Fibroblast of peridontal ligament (primary cell): Measurements from ENCODE around the gene ARL11.
"Not testable (repeated sequence)": the region's sequence is repeated elsewhere in the genome, so short reads cannot be mapped to it uniquely, and the experiment has no call there.

Experiments
- DNase-seq: peaks from one replicate; pipeline ENCODE4 v3.0.0-alpha.2; 2010; ENCODE audit errors: extremely low read depth

Gene ARL11

DNA sequence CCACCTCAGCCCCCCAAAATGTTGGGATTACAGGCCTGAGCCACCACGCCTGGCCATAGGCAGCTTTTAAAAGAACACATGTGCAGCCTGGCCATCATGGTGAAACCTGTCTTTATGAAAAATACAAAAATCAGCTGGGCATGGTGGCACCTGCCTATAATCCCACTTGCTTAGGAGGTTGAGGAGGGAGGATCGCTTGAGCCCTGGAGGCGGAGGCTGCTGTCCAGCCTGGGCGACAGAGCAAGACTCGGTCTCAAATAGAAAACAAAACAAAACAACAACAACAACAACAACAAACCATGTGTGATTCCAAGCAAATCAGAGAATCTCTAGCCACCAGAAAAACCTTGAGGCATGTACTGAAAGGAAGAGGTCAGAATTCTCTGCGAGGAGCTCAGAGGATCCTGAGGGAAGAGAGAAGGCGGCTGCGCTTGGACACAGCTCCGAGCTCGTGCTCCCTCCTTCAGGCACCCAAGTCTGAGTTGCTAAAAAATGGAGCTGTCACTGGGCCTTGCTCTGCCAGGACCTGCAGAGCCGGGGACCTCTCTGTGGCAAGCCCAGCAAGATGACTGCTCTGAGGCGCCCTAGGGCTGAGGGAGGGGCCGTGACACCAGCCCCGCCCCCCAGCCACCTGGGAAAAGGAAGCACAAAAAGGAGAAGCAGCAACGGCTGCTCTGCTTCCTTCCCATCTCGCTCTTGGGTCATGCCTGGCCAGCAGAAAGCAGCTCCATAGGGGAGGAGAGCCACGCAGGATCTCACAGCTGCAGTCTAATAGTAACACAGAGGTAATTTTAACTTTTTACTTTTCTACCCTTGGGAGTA is at the start of gene ARL11:
ARL11 (plus strand) TSS at position 677 of the 822 bp plus-strand sequence. CDS start 1,941 bp downstream, outside the sequence.
- DNase-seq: no peak

DNA sequence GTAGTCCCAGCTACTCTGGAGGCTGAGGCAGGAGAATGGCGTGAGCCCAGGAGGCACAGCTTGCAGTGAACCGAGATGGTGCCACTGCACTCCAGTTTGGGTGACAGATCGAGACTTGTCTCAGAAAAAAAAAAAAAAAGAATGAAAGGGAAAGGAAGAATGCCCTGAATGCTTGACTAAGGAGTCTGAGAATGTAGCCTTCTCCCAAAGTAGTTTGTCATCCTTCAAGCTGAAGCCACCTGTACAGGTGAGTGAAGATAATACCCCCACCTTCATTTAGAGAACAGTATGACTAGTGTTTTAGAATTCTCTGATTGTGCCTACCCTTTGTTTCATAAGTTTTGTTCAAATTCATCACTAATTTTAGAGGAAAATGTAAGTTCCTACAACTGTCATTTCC is 48.8 kb upstream of the ARL11 start:
- no peak for DNase-seq

DNA sequence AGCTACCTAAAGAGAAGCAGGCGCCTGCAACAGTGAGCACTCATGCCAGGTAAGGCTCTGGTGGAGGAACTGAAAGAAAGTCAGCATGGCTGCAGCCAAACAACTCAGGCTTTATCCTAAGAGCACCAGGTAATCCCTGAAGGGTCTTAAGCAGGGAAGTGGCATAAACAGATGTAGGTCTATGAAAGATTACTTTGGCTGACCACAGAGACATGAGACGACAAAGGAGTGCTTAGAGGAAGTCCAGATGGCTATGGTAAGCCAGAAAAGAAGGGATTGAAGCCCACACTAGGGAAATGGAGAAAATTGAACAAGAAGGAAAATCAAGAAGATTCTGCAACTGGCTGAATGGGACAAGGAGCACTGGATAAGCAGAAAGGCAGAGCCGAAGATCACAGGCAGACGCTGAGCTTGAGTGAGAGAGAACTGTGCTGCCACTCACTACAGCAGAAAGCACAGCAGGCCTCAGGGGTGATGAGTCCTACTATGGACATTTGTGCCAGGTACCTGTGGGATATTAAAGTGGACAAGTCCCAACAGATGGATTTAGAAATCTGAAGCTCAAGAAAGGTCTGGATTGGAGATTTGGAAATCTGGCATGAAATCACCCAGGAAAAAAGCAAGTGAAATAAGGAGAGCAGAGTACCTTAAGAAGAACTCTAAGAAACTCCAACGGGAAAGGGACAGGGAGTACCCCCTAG is 47.2 kb upstream of the ARL11 start:
- no peak for DNase-seq

DNA sequence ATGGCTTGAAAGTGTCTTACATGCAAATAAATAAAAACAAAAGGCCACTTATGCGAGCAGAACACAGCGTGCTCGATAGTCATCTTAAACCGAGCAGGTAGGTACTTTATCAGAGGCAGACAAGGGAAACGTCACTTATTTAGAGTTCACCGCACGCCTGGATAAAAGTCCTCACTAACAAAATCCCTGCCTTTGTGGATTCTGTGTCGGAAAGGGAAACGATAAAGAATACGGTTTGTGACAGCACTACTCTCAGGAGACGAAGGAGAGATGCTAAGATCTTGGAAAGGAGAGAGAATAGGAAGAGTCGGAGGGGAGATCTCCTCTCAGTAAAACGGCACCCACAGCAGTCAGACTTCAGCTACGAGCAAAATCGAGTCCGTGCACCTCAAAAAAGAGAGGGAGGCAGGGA is 43.5 kb upstream of the ARL11 start:
- DNase-seq: peak; percentile 14

DNA sequence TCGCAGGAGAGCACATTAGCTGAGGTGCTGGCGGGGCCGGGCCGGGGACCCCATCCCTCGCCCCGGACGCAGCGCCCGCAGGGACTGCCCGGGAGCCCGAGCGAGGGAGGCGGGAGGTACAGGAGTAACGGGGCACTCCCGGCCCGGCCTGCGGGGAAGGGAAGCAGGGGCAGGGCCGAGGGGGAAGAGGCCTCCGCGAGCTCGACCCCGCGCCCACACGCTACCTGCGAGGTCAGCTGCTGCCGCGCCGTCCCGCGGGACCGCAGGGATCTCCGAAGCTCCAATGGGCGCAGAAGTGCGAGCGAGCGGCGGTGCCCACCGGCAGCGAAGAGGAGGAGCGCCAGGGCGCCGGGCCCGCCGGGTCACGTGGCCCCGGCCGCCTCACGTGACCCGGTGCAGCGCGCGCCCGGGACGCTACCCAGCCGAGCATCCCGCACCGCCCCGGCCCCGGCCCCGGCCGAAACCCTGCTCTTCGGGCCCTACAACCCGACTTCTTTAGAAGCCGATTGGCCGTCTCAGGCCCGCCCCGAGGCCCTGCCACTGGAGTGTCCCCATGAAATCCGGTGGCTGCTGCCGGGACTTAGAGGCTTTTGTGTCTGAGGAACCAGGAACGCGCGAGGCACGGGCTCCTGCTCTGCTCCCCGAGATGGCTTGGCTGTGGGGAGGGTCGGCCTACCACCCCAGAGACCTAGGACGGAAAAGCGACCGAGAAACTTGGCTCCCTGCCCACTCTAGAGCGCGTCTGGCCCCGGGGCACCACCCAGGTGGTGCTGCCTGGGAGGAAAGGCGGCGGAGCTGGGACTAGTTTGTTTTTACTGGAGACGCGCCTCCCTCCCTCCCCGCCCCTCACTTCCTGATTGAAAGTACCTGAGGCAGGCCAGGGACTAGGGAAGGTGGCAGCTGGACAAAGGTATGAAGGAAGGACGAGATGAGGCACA is 42.8 kb upstream of the ARL11 start, which contains the start of gene RCBTB1:
RCBTB1 (minus strand) TSS at position 339 of the 938 bp plus-strand sequence. CDS start 18,279 bp downstream, outside the sequence.
- DNase-seq: peak; percentile 34

DNA sequence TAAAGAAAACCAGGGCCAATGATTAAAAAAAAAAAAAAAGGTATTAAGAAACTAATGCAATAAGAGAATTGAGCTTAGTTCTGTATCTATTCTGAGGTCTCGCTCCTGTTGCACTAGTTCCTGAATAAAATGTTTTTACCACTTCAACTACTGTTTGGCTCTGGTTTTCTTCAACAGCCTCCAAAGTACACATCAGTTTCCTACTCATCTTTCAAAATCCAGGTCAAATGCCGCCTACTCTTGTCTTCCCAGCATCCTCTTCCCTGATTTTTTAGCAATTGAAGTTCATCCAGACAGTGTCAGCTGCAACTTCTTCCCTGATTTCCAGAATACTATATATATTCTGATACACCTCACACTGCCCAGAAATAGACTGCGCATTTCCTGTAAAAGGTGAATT is 41.6 kb upstream of the ARL11 start:
- no peak for DNase-seq

DNA sequence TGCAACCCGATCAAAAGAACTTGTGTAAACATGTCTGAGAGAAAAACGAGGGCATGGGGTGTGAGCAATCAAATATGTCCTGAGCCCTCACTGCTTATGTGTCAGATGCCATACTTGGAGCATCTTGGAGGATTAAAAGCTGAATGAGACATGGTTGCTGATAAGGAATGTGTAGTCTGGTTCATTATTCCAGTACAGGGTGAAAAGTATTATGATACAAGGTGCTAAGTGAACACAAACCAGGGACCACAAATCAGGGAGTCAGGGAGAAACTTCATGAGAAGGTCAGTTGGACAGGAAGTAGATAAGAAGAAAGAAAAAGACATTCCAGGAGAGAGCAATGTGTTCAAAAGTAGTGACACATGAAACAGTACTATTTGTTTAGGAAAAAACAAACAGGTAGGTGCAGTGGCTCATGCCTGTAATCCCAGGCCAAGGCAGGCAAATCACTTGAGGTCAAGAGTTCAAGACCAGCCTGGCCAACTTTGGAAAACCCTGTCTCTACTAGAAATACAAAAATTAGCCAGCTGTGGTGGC is 40.9 kb upstream of the ARL11 start:
- DNase-seq: peak; percentile 46

DNA sequence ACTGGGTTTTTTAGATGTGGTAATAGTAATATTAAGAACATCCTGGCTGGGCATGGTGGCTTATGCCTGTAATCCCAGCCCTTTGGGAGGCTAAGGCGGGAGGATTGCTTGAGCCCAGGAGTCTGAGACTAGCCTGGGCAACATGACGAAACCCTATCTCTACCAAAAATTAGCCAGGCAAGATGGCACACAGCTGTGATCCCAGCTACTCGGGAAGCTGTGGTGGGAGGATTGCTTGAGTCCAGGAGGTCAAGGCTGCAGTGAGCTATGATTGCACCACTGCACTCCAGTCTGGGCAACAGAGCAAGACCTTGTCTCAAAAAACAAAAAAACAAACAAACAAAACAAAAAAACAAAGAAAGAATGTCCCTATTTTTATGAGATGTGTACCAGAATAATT is 37.6 kb upstream of the ARL11 start:
- not testable (repeated sequence) for DNase-seq

DNA sequence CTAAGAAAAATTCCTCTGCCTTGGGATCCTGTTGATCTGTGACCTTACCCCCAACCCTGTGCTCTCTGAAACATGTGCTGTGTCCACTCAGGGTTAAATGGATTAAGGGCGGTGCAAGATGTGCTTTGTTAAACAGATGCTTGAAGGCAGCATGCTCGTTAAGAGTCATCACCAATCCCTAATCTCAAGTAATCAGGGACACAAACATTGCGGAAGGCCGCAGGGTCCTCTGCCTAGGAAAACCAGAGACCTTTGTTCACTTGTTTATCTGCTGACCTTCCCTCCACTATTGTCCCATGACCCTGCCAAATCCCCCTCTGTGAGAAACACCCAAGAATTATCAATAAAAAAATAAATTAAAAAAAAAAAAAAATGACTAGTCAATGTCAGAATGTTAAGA is 34.4 kb upstream of the ARL11 start:
- DNase-seq: not testable (repeated sequence)

DNA sequence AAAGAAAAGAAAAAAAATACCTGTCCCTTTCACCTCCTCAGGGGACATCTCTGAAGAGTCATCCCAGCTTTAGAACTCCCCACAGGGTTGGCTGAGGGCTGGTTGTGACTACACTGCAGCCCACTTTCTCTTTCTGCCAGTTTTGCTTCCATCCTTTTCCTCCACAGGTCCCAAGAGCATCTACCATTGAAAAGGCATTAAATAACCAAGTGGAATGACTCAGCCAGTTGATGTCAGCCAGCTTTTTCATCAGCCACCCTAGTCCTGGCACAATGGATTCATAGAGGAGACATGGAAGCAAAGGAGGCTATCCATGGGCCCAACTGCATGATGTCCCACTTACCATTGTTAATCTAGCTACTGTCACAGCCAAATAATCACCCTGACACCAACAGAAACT is 33.7 kb upstream of the ARL11 start:
- peak; percentile 42 for DNase-seq

DNA sequence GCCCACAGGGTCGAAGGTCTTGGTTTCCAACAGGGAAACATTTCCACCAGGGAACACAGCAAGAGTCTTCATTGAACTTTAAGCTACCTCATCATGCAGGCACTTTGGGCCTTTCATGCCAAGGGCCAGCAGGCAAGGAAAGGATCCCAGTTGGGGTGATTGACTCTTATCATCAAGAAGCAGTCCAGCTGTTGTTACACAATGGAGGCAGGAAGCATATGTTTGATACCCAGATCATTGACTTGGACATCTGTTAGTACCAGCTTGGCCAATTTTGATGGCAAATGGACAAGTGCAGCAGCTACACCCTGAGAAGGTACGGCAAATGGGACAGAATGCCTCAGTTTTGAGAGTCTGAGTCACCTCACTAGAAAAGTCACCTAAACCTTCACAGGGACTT is 32.1 kb upstream of the ARL11 start:
- no peak for DNase-seq

DNA sequence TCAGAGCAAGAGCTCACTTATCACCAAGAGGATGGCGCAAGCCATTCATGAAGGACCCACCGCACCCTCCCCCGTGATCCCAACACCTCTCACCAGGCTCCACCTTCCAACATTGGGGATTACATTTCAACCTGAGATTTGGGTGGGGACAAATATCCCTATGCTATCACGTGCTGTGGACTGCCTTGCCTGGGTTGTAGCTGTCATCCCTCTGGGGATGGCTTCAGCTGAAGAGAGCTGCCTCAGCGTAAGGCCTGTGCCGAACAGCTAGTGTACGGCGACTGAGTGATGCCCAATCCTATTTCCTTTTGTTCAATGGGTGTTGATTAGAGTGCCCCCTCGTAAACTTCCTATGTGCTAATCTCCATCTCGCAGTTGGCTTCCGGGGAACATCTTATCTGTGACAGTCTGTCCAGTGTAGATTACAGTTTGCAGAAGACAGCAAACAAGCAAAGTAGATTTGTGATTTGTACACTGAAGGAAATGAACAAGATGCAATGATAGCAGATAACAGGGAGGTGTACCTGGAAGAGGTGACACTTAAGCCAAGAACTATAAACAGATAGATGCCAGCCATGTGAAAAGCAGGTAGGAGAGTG is 31.2 kb upstream of the ARL11 start:
- no peak for DNase-seq

DNA sequence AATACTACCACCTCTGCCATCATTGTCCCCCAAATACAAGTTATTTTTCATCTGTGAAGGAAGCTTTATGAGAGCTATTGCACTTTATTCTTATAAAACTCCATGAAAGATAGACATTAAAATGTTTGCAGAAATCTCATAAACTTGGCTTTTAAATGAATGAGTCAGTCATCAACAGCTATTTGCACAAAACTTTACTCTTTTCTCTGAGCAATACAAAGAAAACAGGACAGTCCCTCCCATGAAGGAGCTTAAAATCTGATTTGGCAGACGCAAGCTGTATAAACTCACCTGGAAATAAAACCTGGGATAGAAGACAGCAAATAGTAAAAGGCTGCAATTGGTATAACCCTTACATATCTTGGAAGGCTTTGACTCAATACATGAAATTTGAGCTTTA is 26.3 kb upstream of the ARL11 start:
- DNase-seq: no peak

DNA sequence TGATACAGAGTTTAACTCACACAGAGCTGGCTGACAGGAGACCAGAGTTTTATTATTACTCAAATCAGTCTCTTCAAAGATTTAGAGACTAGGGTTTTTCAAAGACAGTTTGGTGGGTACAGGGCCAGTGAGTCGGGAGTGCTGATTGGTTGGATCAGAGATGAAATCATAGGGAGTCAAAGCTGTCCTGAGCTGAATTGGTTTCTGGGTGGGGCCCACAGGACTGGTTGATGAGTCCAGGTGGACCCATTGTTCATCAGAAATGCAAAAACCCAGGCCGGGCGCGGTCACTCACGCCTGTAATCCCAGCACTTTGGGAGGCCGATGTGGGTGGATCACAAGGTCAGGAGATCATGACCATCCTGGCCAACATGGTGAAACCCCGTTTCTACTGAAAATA is 25.7 kb upstream of the ARL11 start:
- DNase-seq: not testable (repeated sequence)

DNA sequence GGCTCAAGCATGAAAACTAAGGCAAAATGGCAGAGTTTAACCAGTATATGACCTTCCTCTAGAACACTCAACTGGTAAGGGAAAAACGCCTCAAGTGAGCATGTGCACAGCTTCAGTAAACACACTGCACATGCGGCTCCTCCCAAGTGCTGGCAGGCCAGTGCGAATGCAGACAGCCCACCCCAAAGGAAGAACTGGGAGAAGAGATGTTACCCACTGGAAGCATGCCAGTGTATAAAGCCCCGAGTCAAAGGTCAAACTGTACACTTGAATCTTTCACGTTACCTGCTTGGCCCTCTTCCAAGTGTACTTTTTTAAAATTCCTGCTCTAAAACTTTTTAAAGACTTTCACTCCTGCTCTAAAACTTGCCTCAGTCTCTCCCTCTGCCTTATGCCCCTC is 23.7 kb upstream of the ARL11 start:
- DNase-seq: no peak

DNA sequence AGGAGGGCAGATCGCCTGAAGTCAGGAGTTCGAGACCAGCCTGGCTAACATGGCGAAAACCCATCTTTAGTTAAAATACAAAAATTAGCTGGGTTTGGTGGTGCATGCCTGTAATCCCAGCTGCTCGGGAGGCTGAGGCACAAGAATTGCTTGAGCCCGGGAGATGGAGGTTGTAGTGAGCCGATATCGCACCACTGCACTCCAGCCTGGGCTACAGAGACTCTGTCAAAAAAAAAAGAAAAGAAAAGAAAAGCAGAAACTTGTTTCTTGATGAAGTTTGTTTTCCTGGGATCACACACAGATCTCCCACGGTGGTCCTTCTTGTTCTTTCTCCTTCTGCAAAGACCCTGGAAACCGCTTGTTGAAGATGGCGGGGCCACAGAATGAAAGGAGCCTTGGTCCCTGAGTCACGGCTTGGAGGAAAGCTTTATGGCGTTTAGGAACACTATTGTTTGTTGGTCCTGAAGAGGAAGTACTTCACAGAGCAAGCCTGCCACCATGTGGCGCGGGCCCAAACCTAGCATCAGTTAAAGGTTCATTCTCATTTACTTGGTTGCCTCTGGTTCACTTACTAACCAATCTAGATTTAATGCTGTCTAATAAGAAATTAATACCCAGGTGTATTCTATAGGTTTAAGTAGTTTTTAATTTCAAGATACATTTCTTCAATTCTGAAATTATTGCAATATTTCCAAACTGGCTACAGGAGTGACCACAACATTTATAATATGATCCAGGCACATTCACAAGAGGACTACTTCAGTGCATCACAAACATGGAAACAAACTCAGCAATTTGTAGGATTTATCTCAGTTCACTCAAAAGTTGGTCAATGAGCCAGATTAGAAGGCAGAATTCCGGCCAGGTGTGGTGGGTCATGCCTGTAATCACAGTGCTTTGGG is 21.3 kb upstream of the ARL11 start:
- peak; percentile 89 for DNase-seq

DNA sequence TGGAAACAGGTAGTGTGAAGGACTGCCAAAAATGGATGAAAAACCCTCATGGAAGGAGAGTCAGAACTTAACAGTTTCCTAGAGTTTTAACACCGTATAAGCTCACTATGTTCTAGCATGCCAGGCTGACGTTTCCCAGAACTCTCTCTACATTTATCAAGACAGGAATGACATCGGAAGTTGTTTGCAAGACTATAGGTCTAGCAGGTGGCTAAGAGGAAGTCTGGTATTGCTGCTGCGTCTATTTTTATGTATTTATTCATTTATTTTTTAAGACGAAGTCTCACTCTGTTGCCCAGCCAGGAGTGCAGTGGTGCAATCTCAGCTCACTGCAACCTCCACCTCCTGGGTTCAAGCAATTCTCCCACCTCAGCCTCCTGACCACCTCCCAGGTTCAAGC is 20.5 kb upstream of the ARL11 start:
- DNase-seq: no peak

DNA sequence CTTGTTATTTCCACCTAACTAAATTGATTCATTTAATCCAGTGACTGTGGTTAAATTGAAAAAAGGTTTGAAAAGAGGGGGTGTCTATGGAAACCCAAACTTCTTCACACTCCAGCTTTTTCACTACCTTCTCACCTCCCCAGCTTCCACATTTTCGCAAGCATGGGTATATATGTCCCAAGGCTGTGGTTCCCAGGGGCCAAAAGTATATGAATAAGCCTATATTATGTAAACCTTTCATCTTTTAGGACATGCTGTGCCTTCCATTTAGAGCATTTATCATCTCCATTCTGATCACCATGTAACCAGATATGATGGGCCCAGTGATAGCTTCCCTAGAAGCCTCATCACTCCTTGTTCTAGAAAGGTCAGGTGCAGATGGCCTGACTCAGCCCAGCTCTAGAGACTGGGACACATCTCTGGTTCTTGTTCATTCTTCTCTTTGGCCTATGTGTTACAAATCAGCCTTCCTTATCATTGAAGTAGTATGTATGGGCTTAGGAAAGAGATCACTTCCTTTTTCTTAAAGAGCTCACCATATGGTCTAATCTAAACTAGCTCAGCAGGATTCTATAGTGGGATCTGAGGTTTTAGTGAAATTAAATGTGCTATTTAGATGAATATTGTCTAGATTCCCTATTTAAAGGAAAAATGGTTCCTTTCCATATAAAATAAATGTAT is 19.5 kb upstream of the ARL11 start:
- DNase-seq: no peak

DNA sequence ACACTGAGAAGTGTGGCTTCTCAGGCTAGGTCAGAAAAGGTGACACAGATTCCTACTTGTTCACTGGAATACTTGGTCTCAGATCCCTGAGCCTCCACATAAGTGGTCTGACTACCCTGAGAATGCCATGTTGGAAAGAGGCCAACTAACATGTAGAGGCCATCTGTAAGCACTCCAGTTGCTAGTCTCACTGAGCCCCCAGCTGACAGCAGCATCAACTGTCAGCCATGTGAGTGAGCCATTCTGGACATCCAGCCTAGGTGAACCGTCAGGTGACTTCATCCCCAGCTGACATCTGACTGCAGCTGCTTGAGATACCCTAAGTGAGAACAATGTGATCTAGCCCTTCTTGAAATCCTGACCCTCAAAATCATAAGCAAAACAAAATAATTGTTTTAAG is 18.1 kb upstream of the ARL11 start:
- DNase-seq: no peak

DNA sequence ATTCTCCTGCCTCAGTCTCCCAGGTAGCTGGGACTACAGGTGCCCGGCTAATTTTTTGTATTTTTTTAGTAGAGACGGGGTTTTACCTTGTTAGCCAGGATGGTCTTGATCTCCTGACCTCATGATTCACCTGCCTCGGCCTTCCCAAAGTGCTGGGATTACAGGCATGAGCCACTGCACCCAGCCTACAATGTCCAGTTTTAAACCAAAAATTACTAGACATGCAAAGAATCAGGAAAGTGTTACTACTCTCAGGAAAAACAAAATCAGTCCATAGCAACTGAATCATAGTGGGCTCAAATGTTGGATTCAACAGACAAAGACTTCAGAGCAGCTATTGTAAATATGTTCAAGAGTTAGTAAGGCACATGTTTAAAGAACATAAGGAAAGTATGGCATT is 16.3 kb upstream of the ARL11 start:
- DNase-seq: not testable (repeated sequence)
